B cell (primary cell): ENCODE results near the gene GDF2. TPM values are rescaled to one million over a fixed set of nuclear protein-coding genes. Genes with fewer than 3 reads are reported as not detected.

Experiments
- ATAC-seq: fragments of 200-7000 bp; cut with Tn5 transposase; one replicate; pipeline ENCODE4 v1.10.0; 2021; ENCODE audit warnings: low read depth, mild to moderate bottlenecking, moderate number of reproducible peaks, moderate library complexity
- CTCF ChIA-PET: fragments of 350-600 bp; sonication (Branson Sonifier 250); formaldehyde crosslinking; loops from one replicate; lab custom pipeline; 2021; ENCODE audit warnings: antibody characterized with exemption, inconsistent platforms; lab: Charles Lee
- POLR2A ChIA-PET: fragments of 350-600 bp; sonication (Branson Sonifier 250); formaldehyde crosslinking; loops from one replicate; lab custom pipeline; 2021; ENCODE audit warnings: antibody characterized with exemption; lab: Charles Lee
- DNase-seq: peaks from one replicate; pipeline ENCODE4 v3.0.0; 2013
- H2AFZ ChIP-seq: 2 replicates; pipeline ENCODE4 v1.6.1; 2012; ENCODE audit warnings: mild to moderate bottlenecking, low read depth, low read length; ENCODE audit not compliant: insufficient read depth, poor library complexity, severe bottlenecking
- H3K27ac ChIP-seq, 2 donors: 1 replicate in 1 of 2; 2 replicates in 1 of 2; pipeline ENCODE4 v1.5.1; 2012 to 2013; ENCODE audit warnings: low read length in 2 of 2, mild to moderate bottlenecking in 2 of 2, moderate library complexity in 1 of 2
- H3K27me3 ChIP-seq, 4 experiments: fragments of 200-600 bp in 1 of 4; sonication (generic) in 1 of 4; replicated peaks in 1 of 4; 1 replicate in 2 of 4; 2 replicates in 2 of 4; pipeline versions ENCODE4 v1.6.1 to v1.7.0; 2013 to 2016; ENCODE audit warnings: low read length in 3 of 4, mild to moderate bottlenecking in 2 of 4, mixed read lengths in 1 of 4, moderate library complexity in 1 of 4; ENCODE audit not compliant: insufficient read depth in 4 of 4, control insufficient read depth in 3 of 4; ENCODE audit errors: control extremely low read depth in 1 of 4
- H3K36me3 ChIP-seq, 2 experiments: replicated peaks in 1 of 2; 1 replicate in 1 of 2; 2 replicates in 1 of 2; pipeline versions ENCODE4 v1.6.1 to v1.7.1; 2013; ENCODE audit warnings: low read length in 1 of 2; ENCODE audit not compliant: insufficient read depth in 2 of 2, control insufficient read depth in 1 of 2; ENCODE audit errors: control extremely low read depth in 1 of 2, extremely low read depth in 1 of 2
- H3K4me1 ChIP-seq, 2 donors: fragments of 200-600 bp in 1 of 2; sonication (generic) in 1 of 2; 1 replicate in 1 of 2; 2 replicates in 1 of 2; pipeline versions ENCODE4 v1.5.1 to v1.6.1; 2013 to 2017; ENCODE audit warnings: low read length in 2 of 2; ENCODE audit not compliant: control insufficient read depth in 2 of 2, insufficient read depth in 2 of 2
- H3K4me2 ChIP-seq: replicated peaks from 2 replicates; pipeline ENCODE3; 2012; ENCODE audit warnings: mild to moderate bottlenecking, low read depth, low read length; ENCODE audit not compliant: poor library complexity, severe bottlenecking
- H3K4me3 ChIP-seq, 5 experiments: fragments of 200-600 bp in 1 of 5; sonication (generic) in 1 of 5; 1 replicate in 3 of 5; 2 replicates in 2 of 5; pipeline versions ENCODE4 v1.5.1 to v1.7.0; 2011 to 2016; ENCODE audit warnings: low read length in 4 of 5, mild to moderate bottlenecking in 4 of 5, low read depth in 2 of 5, control low read depth in 1 of 5, moderate library complexity in 1 of 5; ENCODE audit not compliant: insufficient read depth in 1 of 5; ENCODE audit errors: control extremely low read depth in 1 of 5, extremely low read depth in 1 of 5
- H3K79me2 ChIP-seq: fragments of 200-600 bp; sonication (generic); one replicate; pipeline ENCODE4 v1.6.0; 2016; ENCODE audit warnings: low read length; ENCODE audit not compliant: control insufficient read depth, insufficient read depth
- H3K9ac ChIP-seq: fragments of 200-600 bp; sonication (generic); 2 replicates; pipeline ENCODE4 v1.6.1; 2017; ENCODE audit warnings: mild to moderate bottlenecking, low read length, moderate library complexity
- H3K9me3 ChIP-seq, 3 donors: one replicate each; pipeline versions ENCODE4 v1.6.1 to v1.7.1; 2013; ENCODE audit warnings: low read length in 2 of 3; ENCODE audit not compliant: control insufficient read depth in 2 of 3, insufficient read depth in 1 of 3; ENCODE audit errors: control extremely low read depth in 1 of 3
- H4K20me1 ChIP-seq: 2 replicates; pipeline ENCODE4 v1.6.0; 2012; ENCODE audit warnings: mild to moderate bottlenecking, low read length; ENCODE audit not compliant: insufficient read depth, control insufficient read depth, poor library complexity, severe bottlenecking
- H3K27ac Mint-ChIP-seq: one replicate; pipeline ENCODE4 v1.8.0; 2021; ENCODE audit warnings: mixed read lengths
- H3K27me3 Mint-ChIP-seq: one replicate; pipeline ENCODE4 v1.8.0; 2021; ENCODE audit warnings: mixed read lengths
- H3K4me1 Mint-ChIP-seq: one replicate; pipeline ENCODE4 v1.8.0; 2021; ENCODE audit warnings: mixed read lengths
- H3K4me3 Mint-ChIP-seq: one replicate; pipeline ENCODE4 v1.8.0; 2021; ENCODE audit warnings: mixed read lengths
- H3K9me3 Mint-ChIP-seq: one replicate; pipeline ENCODE4 v1.8.0; 2022; ENCODE audit warnings: mixed read lengths; ENCODE audit not compliant: insufficient read depth
- EZH2 ChIP-seq: IDR thresholded peaks from 2 replicates; pipeline ENCODE4 v1.6.1; 2012; ENCODE audit warnings: borderline replicate concordance, low read depth, mild to moderate bottlenecking, moderate library complexity, low read length; ENCODE audit not compliant: insufficient read depth, poor library complexity, severe bottlenecking
- WGBS: methylation state at CpG from one replicate; pipeline ENCODE4 v1.1.5; 2013; ENCODE audit warnings: missing lambda C conversion rate; ENCODE audit not compliant: insufficient coverage; 5-methylcytosine and 5-hydroxymethylcytosine counted together
- intact Hi-C: fragments of 100-400 bp; cut with micrococcal nuclease; formaldehyde crosslinking; loops from one replicate; pipeline ENCODE4 v1.10.0; 2022
- polyA plus RNA-seq: library from polyadenylated mRNA; depleted of rRNA; stranded (reverse); fragments of >200 nt; gene quantifications from 2 replicates; pipeline ENCODE4 v1.2.3, GENCODE V29; 2012
- total RNA-seq, 2 donors: library from RNA; stranded (reverse); fragments of 120-200 nt in 1 of 2; gene quantifications; 1 replicate in 1 of 2; 2 replicates in 1 of 2; pipeline versions ENCODE4 v1.2.3 to v1.2.4, GENCODE V29; 2013 to 2022
- TF ChIP-seq, protein P1 (sequence below): fragments of 200-600 bp; IDR thresholded peaks from one replicate; pipeline ENCODE4 v1.8.0; 2022; ENCODE audit warnings: antibody characterized with exemption, mild to moderate bottlenecking

GDF2 gene
- total and polyA plus RNA-seq, 2 donors (not counting 1 experiment from before 2014, with no cell fraction given) = not detected

- Histone ChIP-seq H2AFZ (no peak overlapping the region), H4K20me1 (no peaks in the 10 kb centered on the region), H3K4me1 (no peaks in the 10 kb centered on the region), H3K9ac (no peak overlapping the region), H3K36me3 (no peaks in the 10 kb centered on the region), H3K27me3 (no peaks in the 10 kb centered on the region), H3K4me2 (no peak overlapping the region), H3K9me3 (no peaks in the 10 kb centered on the region), H3K27ac (no peak overlapping the region), H3K79me2 (no peaks in the 10 kb centered on the region), H3K4me3 (no peak overlapping the region)
- intact Hi-C loops = no loop called here
- DNase-seq = no peak
- Mint-ChIP-seq H3K27ac (no peak overlapping the region), H3K4me3 (no peak overlapping the region), H3K4me1 (no peaks in the 10 kb centered on the region), H3K27me3 (no peaks in the 10 kb centered on the region), H3K9me3 (no peaks in the 10 kb centered on the region)
- 94% methylated on average over 2 of the region's 3 CpGs for WGBS
- ATAC-seq = no peak
- TF ChIP-seq EZH2 = no peak
- TF ChIP-seq, protein P1, sequence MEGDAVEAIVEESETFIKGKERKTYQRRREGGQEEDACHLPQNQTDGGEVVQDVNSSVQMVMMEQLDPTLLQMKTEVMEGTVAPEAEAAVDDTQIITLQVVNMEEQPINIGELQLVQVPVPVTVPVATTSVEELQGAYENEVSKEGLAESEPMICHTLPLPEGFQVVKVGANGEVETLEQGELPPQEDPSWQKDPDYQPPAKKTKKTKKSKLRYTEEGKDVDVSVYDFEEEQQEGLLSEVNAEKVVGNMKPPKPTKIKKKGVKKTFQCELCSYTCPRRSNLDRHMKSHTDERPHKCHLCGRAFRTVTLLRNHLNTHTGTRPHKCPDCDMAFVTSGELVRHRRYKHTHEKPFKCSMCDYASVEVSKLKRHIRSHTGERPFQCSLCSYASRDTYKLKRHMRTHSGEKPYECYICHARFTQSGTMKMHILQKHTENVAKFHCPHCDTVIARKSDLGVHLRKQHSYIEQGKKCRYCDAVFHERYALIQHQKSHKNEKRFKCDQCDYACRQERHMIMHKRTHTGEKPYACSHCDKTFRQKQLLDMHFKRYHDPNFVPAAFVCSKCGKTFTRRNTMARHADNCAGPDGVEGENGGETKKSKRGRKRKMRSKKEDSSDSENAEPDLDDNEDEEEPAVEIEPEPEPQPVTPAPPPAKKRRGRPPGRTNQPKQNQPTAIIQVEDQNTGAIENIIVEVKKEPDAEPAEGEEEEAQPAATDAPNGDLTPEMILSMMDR = no peak
- CTCF ChIA-PET = interaction anchor here (1.6 kb wide), 1 partner anchor 17 kb away, joined by 5 read pairs; no protein-coding TSS in a partner anchor
- POLR2A ChIA-PET = no interaction called here
Measured at GRCh38 chr10:47357911-47358310, 35.7 kb downstream of the GDF2 start.

DNA sequence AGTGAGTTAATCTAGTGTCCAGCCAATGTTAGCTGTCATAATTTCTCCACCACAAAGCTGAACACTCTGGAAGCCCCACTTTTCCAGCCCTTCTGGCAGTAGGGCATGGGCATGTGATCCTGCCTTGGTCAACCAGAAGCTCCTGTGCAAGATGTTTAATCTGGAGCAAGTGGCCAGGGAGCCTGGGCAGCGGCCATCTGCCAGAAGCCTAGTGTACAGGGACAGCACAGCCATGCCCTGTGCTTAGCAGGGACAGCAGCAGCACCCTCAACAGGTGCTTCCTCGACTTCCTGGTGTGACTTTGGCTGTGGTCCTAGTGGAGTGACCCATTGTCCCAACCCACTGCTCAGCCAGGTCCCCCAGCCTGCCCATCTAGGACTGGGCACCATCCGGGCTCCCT, 36.2 kb downstream of the GDF2 start:
- POLR2A ChIA-PET = no interaction called here
- intact Hi-C loops = no loop called here
- Histone ChIP-seq H3K9ac (no peak overlapping the region), H4K20me1 (no peaks in the 10 kb centered on the region), H3K36me3 (no peaks in the 10 kb centered on the region), H3K27ac (no peak overlapping the region), H3K4me1 (no peaks in the 10 kb centered on the region), H3K9me3 (no peaks in the 10 kb centered on the region), H3K4me3 (no peak overlapping the region), H3K79me2 (no peaks in the 10 kb centered on the region), H3K4me2 (no peak overlapping the region), H3K27me3 (no peaks in the 10 kb centered on the region), H2AFZ (no peak overlapping the region)
- TF ChIP-seq, protein P1 = no peak
- no peak for TF ChIP-seq EZH2
- DNase-seq (no peak), ATAC-seq (no peak)
- H3K9me3 Mint-ChIP-seq = no peaks in the 10 kb centered on the region
- CTCF ChIA-PET = interaction anchor here (1.6 kb wide), 1 partner anchor 18 kb away, joined by 5 read pairs; no protein-coding TSS in a partner anchor
- WGBS = 63% methylated on average over 2 of the region's 3 CpGs
- no peaks in the 10 kb centered on the region for H3K4me1 Mint-ChIP-seq
- no peak overlapping the region for H3K4me3 Mint-ChIP-seq
- H3K27me3 Mint-ChIP-seq = no peaks in the 10 kb centered on the region
- H3K27ac Mint-ChIP-seq = no peak overlapping the region
